Activated CD4-positive, alpha-beta T cell treated with anti-CD3 and anti-CD28 coated beads, Interleukin-2, Interleukin-4, amounts not matched to agents 100 ng/mL and 50 ng/mL, durations not matched to agents 16 hours and 8 hours (primary cell): ENCODE data around the gene THAP4.

ENCODE experiments used
- DNase-seq: peaks from one replicate; pipeline ENCODE4 v3.0.0-alpha.2; 2020; ENCODE audit warnings: low spot score

THAP4 gene, protein sequence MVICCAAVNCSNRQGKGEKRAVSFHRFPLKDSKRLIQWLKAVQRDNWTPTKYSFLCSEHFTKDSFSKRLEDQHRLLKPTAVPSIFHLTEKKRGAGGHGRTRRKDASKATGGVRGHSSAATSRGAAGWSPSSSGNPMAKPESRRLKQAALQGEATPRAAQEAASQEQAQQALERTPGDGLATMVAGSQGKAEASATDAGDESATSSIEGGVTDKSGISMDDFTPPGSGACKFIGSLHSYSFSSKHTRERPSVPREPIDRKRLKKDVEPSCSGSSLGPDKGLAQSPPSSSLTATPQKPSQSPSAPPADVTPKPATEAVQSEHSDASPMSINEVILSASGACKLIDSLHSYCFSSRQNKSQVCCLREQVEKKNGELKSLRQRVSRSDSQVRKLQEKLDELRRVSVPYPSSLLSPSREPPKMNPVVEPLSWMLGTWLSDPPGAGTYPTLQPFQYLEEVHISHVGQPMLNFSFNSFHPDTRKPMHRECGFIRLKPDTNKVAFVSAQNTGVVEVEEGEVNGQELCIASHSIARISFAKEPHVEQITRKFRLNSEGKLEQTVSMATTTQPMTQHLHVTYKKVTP

DNA sequence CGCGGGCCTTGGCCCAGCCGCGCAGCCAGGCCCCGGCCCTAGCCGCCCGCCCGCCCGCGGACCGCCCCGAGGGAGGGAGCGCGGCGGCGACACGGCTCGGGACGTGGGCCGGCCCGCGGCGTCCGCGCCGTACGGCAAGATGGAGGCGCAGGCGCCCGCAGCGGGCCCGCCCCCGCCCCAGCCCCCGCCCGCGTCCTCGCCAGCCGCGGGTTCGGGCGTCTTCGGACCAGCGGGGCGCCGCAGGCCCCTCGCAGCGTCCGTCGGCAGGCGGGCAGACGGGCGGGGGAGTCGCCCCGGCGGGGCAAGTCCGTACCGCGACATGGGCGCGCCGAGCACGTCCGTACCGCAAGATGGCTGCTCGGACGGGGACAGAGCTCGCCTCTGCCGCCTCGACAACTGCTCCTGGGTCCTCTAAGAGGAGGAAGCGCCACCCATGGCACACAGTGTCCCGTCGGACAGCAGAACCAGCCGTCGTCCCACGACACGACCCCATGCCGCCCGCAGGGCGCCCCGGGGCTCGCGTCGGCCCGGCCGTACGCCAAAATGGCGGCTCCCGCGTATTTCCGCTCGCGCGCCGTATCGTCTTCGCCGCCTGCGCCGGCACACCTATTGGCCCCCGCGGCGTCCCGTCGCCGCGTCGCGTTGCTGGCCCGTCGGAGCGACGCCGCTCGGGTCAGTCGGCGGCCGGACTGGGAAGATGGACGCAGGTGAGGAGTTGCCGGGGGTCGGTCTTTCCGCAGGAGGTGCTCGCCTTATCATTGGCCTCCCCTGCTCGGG lies at the start of gene THAP4, which contains the start of gene ATG4B:
THAP4 (minus strand) TSS at position 141 of the 777 bp plus-strand sequence. CDS start 141 bp downstream, outside the sequence.
ATG4B (plus strand) TSS at position 676 of the 777 bp plus-strand sequence; CDS start at position 698, 22 bp downstream.
- peak; percentile 80 for DNase-seq

DNA sequence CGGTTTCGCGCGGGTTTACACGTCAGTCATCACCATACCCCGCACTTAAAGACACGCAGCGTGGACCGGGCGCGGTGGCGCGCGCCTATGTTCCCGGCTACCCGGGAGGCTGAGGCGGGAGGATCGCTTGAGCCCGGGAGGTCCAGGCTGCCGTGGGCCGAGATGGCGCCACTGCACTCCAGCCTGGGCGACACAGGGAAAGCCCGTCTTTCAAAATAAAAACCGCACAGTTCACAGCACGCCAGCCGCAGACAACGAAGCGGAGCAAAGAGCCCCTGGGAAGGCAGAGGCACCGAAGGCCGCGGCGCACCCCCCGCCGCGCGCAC lies 49.3 kb upstream of the THAP4 start:
- DNase-seq, result no peak

DNA sequence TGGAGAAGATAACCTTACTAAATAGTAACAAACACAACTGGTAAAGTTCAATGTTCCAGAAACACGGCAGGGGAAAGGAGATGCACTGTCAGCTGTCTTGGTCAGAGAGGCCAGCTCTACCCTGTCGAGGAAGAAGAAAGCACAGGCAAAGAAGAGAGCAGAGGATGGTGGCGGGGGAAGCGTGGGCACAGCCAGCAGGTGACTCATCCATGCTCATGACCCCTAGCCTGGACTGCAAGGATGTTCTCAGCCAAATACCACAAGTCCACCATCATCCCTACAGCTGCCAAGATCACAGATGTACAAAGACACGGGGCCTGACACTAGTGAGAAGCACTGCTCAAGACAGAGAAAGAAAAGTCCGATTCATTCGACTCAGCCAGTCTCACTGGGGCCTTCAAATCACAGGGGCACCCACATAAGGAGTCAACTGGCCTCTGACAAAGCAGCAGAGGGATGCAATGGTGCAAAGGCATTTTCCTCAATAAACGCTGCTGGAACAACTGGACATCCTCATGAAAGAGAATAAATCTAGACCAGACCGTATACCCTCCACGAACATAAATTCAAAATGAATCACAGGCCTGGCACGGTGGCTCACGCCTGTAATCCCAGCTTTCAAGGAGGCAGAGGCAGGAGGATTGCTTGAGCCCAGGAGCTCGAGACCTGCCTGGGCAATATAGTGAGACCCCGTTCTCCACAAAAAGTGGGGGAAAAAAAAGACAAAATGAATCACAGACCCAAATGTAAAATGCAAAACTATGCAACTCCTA lies 44.1 kb upstream of the THAP4 start:
- no peak for DNase-seq

DNA sequence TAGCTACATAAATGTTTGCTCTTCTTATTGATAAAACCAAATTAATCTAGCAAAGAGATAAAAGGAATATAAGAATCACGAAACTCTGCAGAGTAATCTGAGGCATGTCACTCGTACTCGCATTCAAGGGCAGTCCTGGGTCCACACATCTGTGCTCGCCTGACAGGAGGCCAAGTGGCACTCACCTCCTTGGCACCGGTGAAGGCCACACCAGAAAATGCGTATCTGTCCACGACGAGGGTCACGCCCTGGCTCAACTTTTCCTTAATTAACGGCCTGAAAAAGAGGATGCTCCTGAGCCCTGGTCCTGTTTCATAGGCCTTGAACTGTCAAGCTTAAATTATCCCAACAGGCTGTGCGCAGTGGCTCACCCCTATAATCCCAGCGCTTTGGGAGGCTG lies 43.1 kb upstream of the THAP4 start:
- no peak for DNase-seq

DNA sequence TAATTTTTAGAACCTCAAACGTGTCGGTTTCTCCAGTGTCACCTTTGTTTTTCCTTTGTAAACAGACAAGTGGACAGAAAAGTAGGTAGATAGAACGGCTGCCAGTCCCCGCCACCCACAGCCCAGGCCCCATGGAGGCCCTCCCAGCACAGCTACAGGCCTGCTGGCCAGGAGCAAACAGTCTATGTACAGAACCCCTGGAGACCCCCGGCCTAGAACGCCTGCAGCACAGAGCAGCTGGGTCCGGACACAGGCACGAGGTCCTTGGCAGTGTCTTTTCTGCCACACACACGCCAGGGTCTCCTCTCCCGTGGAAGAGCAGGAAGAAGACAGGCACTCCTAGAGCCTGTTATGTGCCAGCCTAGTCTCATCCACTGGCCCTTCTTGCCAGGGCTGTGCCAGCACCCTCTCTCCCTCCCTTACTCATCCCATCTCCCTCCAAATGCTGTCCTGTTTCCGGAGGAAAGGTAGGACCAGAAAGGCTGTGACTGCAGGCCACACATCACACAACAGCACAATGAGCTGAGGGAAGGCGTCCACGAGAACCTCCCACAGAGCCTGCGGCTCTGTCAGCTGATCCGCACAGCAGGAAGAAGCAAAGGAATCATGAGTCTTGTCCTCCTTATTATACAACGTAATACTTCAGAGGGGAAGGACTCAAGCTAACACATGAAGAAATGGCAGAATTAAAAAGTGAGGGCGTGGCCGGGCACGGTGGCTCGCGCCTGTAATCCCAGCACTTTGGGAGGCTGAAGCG lies 42.0 kb upstream of the THAP4 start:
- DNase-seq, result no peak

DNA sequence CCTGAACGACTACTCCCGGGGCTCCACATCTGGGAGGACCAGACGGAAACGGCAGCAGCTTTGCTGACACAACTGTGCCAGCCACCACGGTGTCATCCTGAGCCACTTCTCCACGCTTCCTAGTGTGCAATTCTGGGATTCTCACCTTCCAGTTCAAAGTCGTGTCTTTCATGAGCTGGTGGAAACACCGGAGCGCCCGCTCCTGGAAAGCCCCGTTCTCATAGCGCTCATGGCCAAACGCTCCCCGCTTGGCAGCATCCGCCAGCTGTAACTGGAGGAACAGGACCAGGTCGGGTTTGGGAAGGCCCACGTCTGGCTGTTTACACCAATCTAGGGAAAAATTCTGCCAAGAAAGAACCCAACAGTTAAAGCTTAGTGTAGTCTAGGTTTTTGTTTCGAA lies 41.3 kb upstream of the THAP4 start:
- DNase-seq, result no peak

DNA sequence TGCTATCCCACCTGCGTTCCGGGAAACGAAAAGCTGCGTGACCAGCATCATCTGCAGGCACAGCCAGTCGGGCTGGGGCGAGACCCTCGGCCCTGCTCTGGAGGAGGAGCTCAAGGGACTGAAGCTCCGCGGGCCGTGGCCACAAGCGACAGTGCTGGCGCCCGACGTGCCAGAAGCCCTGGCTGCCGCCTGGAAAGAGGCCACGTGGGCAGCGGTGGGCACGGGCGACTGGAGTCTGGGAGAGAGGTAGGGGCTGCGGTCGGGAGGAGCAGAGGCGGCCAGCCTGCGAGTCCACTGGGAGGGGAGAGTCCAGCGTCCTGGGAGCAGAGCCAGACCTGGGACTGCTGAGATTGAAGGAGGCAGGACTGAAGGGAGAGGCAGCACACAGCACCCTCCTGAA lies 40.4 kb upstream of the THAP4 start:
- DNase-seq, result no peak

DNA sequence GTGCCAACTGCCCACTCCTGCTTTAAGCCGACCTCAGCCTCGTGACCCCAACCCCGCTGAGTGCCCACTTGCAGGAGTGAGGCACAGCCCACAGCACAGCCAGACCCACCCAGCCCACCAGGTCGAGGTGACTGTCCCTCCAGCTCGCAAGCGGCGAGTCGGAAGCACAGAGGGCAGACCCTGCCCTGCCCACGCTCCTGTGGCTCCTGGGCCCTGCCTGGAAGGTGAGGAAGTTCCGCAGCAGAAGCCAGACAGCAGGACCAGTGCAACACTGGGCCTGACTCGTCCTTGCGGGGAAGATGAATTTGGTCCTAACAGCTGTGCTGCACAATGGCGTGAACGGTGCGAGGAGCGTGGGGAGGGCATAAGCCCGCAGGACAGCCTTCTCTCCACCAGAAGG lies 39.7 kb upstream of the THAP4 start:
- no peak for DNase-seq

DNA sequence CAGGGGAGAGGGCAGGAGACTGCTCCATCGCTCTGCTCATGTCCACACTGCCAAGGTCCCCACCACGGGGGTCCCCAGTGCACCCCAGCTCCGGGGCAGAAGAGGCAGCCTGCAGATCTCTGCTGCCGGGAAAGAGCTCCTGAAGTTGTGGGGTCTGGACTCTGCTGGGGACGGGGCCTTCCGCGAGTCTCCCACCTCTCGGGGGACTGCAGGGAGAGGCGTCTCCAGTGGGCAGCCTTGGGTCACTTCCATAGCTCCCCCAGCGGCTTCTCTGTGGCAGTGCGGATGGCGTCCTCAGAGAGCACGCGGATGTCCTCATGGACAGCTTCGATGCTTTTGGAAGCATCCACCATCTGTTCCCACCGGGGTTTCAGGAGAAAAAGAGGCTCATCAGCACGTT lies 38.9 kb upstream of the THAP4 start:
- DNase-seq, result no peak

DNA sequence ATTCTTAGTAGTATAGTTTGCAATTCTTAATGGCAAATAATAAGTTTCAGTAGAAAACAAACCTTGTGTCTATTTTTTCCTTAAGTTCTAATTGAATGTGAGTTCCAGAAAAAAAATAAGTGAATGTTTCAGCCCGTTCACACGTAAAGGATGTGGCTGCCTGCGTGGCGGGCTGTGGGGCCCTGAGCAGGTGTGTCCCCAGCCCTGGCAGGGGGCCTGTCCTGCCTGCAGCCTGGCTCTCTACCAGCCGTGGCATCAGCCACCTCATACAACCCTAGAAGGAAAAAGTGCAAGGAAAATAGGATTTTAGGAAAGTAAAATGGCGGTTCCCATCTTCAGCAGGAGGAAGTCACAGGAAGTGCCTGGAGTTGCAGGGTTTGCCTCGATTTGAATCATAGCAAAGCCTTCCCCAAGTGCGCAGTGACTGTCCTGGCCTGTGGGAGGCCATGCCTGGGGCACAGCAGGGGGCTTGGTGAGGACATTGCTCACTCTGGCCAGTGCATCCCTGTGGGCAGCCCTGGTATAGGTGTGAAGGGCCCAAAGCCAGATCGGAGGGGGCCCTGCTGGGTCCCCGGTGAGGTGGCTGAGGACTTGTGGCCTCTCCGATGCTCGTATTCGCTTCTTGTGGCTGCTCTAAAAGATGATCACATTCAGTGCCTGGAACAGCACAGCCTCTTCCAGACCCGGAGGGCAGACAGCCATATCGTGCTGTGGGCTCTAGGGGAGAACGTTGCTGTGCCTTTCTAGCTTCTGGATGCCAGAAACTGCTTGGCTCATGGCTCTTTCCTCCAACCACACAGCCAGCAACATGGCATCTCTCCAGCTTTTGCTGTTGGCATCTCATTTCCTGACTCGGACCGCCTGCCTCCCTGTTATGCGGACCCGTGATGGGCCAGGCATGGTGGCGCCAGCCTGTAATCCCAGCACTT lies 37.1 kb upstream of the THAP4 start:
- DNase-seq, result no peak

DNA sequence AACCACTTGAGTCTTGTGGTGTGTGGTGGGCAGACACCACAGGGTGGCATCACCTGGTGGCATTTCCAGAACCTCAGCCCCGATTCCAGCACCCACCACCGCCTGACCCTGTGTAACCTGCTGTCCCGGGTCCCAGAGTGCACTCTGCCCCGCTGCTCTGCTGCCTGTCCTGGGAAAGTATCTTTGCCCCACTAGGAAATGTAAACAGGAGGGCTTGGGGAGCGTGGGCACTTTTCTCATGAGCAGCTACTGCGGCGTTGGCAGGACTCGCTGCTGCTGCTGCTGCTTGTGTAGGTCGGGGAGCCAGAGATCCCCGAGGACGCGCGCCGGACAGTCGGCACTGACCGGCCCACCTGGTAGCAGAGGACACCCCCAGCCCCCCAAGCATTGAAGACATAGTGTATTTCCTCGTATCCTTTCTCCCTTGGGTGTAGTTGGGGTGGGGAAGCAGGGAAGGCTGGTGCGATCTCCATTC lies 36.3 kb upstream of the THAP4 start:
- no peak for DNase-seq

DNA sequence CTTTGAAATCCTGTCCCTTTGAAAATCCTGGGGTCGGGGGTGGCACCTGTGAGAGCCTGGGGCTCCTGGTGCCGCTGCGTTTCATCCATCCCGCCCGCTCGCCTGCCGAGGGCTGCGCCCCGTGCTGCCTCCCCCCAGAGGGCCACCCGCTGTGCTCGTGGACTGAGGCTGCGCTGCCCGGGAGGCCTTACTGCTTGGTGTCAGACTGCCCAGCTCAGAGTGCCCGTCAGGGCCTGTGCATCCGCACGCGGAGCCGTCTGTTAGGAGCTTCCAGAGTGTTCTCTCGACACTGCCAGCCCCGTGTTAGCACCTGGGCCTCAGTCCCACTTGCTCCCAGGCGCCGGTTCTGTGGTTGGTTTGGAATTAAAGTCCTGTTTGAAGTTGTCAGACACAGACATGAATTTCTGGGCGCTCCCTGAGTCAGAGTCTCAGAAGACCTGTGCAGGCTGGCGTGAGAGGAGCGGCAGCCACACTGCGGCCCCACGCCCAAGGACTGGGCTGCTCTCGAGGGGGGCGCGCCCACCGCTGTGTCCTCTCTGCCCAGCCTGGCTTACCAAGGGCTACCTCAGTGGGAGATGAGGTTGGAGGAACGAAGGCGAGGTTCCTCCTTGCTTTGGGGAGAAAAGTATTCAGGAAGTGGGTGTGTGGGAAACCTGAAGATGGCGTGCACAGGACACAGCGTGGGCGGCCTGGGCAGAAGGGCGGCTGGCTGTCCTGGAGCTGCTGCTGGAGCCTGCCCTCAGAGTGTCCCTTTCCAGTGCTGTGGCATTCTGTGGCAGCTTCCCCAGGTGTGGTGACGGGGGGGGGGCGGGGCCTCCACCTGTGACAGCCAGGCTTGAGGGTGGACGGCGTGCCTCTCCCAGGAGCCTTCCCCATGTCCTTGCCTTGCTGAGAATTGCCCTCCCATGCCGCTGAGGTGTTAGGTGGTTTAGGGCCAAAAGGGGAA lies 35.6 kb upstream of the THAP4 start:
- no peak for DNase-seq

DNA sequence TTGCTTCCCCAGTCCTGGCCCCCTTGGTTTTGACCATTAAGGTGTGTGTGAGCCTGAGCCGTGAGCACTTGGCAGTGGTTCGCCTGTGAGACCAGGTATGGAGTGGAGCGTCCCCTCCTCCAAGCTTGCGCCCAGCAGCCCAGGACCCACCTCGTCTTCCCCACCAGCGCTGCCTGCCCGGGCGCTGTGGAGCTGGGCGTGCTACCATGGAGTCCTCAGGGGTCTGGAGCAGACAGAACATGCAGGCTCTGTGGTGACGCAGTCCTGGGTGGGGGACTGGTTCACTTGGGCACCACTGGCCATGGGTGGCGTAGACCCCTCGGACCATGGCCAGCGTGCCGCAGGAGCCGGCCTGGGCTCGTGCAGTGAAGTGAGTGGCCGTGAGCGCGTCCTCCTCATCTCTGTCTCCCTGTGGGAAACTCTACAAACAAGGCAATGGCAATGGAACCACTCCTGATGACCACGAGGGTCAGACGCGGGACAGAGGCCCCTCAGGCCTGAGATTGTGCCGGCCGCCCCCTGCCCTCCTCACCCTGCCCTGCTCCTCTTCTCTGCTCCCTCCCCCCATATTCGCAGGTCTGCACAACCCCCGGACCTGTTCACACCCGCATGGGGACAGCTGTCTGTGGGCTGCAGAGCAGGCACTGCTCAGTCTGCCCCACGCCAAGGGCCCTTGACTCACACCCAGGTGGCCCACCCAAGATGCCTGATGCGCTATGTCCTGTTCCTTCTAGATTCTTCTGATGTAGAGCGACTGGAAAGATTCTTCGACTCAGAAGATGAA lies 34.7 kb upstream of the THAP4 start:
- DNase-seq, result no peak

DNA sequence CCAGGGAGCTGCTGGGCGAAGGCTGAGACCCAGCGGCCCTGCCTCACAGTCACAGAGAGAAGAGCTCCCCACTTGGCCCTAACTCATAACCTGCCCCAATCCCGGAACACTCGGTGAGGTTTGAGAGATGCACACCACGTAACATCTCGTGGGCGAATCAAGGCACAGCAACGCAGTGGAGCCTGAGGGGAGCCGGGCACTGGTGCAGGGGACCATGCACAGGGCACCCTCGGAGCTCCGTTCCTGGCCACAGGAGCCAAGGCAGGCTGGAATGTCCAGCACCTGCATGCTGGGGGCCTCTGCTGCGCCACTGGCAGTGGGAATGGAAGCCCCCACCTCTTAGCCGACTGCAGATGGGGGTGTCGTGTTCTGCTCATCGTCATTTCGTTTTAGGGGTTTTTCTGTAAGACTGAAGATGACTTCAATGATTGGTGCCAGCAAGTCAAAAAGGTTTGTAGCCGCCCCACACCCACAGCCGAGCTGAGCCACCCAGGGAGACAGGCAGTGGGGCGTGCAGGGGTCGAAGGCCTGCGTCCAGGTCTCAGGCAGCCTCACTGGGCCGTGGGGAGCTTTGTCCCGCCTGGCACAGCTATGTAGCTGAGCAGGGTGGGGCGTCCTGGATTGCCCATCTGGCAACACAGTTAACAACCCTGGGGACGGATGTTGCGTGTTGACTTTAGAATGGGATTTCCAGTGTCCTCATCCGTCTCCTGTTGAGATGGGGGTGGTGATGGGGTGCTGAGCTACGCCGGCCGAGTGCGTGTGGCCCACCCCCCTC lies 33.6 kb upstream of the THAP4 start:
- no peak for DNase-seq

DNA sequence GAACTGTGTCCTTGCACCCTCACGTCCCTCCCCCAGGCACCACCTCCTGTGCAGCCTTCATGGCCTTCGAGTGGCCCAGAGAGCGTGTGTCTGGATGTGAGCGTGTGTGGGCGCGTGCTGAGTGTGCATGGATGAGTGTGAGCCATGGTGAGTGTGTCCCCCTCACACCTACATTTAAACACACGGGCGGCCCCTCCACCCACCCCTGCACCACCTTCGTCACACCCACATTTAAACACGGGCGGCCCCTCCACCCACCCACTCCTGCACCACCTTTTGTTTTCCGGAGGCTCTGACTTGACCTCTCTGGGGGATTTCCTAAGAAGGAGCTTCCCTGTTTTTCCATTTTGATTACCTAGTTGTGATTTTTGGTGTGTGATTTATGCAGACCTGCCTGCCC lies 31.9 kb upstream of the THAP4 start:
- no peak for DNase-seq

DNA sequence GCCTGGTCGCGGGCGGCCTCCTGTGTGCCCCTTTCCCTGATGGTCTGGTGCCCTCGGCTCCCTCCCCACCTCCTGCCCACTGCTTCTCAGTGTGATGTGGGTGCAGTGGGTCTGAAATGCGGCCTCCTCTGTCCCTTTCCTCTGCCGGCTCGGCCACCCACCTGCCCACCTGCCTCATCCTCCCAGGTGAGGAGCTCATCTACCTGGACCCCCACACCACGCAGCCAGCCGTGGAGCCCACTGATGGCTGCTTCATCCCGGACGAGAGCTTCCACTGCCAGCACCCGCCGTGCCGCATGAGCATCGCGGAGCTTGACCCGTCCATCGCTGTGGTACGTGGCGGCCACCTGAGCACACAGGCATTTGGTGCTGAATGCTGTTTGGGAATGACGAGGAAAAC lies 31.4 kb upstream of the THAP4 start:
- no peak for DNase-seq

DNA sequence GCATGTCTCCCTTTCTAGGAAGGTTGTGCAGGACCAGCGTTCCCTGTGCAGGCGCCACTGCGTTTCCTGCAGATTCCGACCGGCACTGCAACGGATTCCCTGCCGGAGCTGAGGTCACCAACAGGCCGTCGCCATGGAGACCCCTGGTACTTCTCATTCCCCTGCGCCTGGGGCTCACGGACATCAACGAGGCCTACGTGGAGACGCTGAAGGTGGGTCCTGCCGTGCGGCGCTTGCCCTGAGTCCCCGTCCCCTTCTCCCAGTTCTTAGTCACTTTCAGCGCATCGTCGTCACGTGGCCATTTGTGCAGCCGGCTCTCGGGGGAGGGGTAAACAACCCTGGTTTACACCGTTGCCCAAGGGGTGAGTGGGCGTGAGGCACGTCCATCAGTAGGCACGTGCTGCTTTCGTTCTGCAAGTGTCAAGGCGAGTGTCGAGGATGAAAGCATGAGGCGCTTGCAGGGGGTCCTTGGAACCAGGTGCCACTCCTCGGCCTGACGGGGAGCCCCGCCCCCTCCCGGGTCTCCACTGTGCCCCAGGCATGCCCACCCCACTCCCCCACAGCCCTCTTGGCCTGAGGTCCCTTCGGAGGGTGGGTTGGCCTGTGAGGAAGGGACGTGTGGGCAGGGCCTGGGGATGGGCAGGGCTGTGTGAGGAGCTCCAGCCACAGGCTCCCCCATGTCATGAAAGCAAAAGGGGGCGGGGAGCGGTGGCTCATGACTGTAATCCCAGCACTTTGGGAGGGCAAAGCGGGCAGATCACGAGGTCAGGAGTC lies 29.9 kb upstream of the THAP4 start:
- DNase-seq, result no peak
